ENCODE measurements around the gene ATP6V0E1. TPM values are rescaled to one million over a fixed set of nuclear protein-coding genes. Genes with fewer than 3 reads are reported as not detected.

Gene ATP6V0E1
- total RNA-seq, 4 donors from 2014 or later: 174 to 267 (median 238) TPM

DNA sequence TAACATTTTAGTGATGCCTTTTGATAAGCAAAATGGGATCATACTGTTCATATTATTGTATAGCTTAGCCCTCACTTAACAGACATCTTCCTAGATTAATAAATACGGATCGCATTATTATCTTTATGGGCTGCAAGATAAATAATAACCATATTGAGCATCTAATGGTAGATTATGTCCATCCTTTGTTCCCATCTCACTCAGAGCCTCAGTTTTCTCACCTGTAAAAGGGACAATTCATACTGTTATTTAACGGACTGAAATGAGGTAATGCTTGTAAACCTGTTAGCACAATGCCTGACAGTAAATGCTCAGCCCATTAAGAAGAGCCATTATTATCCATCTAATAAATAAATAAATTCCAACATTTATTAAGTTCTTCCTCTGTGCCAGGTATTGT is 27.3 kb upstream of the ATP6V0E1 start:
- no peak for ATAC-seq (ENCODE audit: low FRiP score)

GRCh38 chr5:172956936-172957335 is 26.6 kb upstream of the ATP6V0E1 start:
- no peak for TF ChIP-seq CTCF (IDR thresholded peaks at IDR 0.05)
- no peak for ATAC-seq (ENCODE audit: low FRiP score)
- no peak for DNase-seq (ENCODE audit: low spot score)

More for the DNA sequence above, 27.3 kb upstream of the ATP6V0E1 start:
- DNase-seq (ENCODE audit: low spot score): no peak
- no peak for TF ChIP-seq CTCF (IDR thresholded peaks at IDR 0.05)

GRCh38 chr5:172957458-172957857 is 26.1 kb upstream of the ATP6V0E1 start:
- no peak for TF ChIP-seq CTCF (IDR thresholded peaks at IDR 0.05)
- no peak for ATAC-seq (ENCODE audit: low FRiP score)
- DNase-seq (ENCODE audit: low spot score): no peak

DNA sequence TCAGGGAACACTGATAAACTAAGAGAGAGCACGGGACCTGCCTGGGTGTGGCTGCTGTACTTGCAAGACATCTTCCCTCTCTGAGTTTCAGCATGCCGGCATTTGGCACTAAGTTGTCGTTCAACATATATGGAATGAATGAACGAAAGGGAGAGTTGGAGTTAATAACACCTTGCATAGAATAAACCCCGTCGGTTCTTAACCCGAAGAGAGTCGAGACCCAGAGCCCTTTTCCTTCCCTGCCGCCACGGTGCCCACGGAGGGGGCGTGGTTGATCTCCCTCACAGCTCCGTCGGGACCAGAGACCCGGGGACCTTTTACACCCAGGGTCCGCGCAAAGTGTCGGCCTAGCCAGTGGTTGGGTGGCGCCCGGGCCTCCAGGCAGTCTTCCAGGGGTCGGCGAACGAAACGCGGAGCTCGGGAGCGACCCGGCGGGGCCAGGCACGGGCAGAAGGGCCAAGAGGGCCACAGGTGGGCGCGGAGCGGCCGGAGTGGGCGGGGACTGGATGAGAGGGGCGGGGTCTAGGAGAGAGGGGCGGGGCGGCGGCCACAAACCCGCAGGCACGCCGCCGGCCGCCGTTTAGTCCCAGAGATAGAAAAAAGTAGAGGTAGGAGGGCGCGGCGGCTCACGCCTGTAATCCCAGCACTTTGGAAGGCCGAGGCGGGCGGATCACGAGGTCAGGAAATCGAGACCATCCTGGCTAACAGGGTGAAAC is 25.1 kb upstream of the ATP6V0E1 start:
- no peak for TF ChIP-seq CTCF (IDR thresholded peaks at IDR 0.05)
- DNase-seq (ENCODE audit: low spot score): no peak
- peak; percentile 53 for ATAC-seq (ENCODE audit: low FRiP score)

- DNase-seq (ENCODE audit: low spot score) (no peak), ATAC-seq (ENCODE audit: low FRiP score) (no peak)
- TF ChIP-seq CTCF (IDR thresholded peaks at IDR 0.05): no peak
These were observed 23.5 kb upstream of the ATP6V0E1 start for GRCh38 chr5:172959824-172960799.

DNA sequence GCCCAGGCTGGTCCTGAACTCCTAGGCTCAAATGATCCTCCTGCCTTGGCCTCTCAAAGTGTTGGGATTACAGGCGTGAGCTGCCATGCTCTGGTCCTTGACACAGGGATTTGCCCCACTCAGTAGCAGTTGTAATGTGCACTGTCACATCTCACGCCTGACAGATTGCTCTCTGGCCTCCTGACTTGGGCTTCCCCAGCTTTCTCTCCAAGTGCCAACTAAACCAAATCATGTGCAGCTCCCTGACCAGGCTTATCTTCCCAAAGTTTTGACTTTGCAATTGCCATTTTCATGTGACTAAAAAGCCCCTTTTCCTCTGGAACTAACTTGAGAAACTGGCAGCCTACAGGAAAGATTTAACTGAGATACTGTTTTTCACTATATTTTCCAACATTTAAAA is 13.7 kb upstream of the ATP6V0E1 start:
- no peak for TF ChIP-seq CTCF (IDR thresholded peaks at IDR 0.05)
- no peak for DNase-seq (ENCODE audit: low spot score)
- ATAC-seq (ENCODE audit: low FRiP score): no peak
